UCSD-AML1 (cell line): ENCODE measurements around the gene SBNO2.
"Not testable (repeated sequence)": the region's sequence is repeated elsewhere in the genome, so short reads cannot be mapped to it uniquely, and the experiment has no call there.

Experiments
- DNase-seq: peaks from one replicate; lab custom pipeline; 2025; ENCODE audit not compliant: unreplicated experiment; lab: John Stamatoyannopoulos, UW

SBNO2 gene

GRCh38 chr19:1139126-1139525, 34.9 kb downstream of the SBNO2 start:
- no peak for DNase-seq

DNA sequence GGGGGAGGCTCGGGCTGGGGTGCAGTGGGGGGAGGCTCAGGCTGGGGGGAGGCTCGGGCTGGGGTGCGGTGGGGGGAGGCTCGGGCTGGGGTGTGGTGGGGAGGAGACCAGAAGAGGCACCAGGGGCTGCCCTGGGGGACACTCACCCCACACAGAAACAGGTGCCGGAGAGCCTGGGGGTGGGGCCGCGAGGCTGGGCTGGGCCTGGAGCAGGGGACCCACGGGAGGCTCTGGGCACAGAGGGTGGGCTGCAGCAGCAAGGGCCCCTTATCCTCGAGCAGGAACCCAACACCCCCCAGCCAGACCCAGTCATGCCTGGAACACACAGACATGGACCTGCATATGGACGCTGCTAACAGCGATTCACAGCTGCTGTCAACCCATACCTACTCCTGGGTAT, 35.9 kb downstream of the SBNO2 start:
- no peak for DNase-seq

DNA sequence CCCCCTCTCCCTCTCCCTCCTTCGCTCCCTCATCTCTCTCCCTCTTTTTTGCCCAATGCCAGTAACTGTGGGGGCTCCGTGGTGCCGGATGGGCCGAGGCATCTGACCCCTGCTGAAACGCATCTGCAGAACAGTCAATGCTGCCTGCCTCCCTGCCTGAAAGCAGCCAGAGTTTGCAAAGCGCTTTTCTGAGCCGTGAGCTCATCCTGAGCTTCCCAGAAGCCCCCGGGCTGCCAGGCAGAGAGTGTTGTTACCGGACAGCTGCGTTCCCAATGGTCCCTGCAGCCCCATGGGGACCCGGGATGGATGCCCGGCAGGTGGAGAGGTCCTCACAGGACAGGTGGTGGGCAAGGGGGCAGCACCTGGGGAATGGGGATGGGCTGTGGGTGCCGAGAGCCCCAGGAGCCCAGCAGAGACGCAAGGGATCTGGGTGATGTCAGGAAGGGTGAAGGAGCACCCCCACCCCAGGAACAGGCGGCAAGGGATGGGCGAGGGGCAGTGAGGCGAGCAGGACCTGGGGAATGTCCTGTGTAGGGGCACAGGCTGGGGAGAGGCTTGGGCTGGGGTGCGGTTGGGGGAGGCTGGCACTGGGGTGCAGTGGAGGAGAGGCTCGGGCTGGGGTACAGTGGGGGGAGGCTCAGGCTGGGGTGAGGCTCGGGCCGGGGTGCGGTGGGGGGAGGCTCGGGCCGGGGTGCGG, 37.3 kb downstream of the SBNO2 start:
- no peak for DNase-seq

- no peak for DNase-seq
Observed at GRCh38 chr19:1136201-1136600, 37.9 kb downstream of the SBNO2 start.

- DNase-seq: no peak
Observed at GRCh38 chr19:1135454-1135853, 38.6 kb downstream of the SBNO2 start.

DNA sequence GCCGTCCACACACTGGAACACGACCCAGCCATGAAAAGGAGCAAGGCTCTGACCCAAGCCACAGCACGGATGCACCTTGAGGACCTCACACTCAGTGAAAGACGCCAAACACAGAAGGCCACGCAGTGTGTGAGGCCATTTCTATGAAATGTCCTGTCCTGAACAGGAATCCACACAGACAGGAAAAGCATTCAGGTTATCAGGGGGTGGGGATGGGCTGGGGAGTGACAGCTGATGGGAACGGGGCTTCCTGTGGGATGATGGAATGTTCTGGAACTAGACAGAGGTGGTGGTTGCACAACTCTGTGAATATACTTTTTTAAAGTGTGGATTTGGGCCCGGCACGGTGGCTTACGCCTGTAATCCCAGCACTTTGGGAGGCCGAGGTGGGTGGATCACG, 39.6 kb downstream of the SBNO2 start:
- DNase-seq: no peak

DNA sequence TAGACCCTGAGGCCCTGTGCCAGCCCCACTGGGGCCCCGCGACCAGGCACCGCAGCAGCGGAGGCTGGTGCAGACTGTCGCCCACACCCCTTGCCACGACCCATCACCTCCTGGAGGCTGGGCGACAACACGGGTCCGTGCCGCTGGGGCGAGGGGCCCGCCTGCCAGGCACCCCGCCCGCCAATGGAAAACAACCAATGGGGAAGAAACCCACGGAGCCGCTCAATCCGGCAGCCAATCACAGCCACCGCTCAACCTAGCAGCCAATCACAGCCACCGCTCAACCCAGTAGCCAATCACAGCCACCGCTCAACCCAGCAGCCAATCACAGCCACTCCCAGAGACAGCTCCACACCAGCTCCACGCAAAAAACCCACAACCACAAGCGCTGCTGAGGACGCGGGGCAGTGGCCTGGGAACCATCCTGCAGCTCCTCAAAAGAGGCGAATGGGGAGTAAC, 40.6 kb downstream of the SBNO2 start:
- peak; percentile 38 for DNase-seq

DNA sequence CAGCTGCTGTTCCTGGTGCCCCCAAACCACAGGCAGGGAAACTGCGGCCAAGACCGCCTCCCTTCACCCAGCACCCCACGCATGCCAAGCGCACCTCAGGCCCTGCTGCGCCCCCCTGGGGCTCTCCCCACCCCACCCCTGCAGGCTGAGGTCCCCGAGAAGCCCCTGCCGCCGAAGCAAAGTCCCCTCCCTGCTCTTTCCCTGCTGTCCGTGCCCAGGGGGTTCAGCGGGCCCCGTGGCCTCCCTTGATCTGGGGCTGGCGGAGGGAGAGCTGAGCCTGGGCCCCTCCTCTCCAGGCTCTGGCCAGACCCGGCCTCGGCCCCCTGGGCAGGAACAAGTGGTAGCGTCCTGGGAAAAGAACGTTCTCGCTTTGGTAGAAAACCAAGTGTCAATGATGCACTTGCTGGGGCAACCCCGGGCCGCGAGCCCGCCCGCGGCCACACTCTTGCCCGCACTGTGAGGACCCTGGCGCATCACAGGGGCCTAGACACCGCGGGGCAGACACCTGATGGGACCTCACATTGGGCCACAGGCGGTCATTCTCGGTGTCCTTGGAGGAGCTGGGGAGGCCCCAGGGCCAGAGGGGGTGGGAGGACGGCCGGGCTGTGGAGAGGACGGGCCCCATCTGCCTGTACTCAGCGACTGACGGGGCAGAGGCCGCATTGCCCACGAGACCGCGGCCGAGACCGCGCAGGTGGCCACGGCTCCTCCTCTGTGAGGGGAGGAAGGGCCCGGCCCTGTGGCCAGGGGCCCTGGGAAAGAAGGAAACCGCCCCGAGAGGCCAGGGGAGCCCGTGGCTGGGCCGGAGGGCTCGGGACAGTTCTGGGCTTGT, 41.3 kb downstream of the SBNO2 start:
- DNase-seq: no peak

DNA sequence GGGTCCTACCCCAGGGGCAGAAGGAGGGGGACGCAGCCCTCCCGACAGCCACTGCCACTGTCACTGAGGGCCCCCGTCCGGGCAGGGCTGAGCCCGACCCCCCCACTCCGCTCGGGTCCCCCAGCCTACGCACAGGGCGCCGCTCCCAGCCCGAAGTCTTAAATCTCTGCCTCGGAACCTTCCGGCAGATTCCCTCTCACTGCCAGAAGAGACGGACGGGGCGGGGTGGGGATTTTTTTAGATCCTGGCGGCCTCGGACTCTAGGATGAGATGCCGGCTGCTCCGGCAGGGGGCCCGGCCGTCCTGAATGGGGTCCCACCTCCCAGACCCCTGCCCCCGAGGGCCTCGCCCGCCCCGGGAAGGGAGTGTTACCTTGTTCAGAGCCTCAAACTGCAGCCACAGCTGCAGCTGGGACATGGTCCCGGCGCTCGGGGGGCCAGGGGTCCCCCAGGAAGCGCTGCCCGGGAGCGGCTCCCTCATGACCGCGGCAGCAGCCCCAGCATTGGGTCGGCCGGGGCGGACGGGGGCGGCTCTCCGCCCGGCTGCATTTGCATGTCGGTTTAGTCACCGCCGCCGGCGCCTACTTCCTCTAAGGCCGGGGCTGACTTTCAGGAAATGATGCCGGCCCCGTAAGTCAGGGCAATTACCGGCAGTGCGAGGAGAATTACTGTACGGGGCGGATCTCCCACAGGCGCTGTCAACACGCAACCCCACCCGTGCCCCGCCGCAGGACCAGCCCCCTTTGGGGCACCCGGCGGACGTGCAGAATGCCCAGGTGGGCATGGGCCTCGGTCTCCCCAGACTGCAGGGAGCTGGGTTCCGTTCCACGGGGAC, 42.1 kb downstream of the SBNO2 start:
- DNase-seq: peak; percentile 84

DNA sequence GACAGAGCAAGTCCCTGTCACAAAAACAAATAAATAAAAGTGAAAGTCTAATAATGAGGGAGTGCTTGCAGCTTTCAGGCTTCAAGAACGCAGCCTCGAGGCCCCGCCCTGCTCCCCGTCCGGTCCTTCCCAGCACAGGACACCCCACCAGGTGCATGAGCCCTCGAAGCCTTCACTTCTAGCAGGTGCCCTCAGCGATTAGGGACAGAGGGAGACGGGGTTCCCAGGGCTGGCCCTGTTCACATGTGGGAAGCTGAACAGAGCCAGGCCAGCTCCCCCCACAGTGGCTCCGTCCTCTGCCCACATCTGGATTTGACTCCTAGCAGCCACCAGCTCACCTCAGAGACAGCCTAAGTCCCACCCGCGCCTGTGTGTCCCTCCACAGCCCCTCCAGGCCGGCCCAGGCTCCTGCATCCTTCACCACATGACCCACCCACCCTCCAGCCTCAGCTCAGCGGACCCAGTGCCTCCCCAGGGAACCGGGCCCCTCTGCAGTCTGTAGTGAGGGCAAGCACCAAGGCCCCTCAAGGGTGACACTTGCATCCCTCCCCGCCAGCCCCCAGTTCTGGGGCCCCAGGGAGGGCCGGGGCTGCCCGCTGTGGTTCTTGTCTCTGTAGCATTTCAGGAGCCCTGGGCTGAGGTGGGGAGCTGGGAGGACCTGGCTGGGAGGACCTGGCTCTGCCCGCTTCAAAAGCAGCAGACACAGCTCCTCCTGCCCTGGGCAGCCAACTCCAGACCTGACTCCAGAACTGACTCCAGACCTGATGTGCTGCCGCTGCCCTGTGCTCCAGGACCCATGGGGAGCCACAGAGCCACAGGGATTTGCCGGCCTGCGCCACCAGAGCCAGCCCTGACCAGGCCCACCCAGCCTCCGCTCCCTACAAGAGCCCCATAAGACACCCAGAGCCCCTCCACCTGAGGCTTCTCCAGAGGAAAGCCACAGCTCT, 43.0 kb downstream of the SBNO2 start:
- DNase-seq: no peak

GRCh38 chr19:1129535-1129934, 44.5 kb downstream of the SBNO2 start:
- DNase-seq: no peak

DNA sequence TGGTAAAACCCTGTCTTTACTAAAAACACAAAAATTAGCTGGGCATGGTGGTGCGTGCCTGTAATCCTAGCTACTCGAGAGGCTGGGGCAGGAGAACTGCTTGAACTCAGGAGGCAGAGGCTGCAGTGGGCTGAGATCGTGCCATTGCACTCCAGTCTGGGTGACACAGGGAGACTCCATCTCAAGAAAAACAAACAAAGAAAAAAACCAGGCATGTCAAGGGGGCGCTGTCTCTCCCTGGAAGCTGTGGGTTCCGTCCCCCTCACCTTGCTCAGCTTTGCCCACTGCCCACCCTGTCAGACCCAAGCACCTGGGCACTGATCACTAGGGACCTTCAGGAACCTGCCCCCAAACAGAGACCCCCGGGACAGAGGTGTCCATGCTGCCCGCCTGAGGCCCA, 45.0 kb downstream of the SBNO2 start:
- DNase-seq: not testable (repeated sequence)

DNA sequence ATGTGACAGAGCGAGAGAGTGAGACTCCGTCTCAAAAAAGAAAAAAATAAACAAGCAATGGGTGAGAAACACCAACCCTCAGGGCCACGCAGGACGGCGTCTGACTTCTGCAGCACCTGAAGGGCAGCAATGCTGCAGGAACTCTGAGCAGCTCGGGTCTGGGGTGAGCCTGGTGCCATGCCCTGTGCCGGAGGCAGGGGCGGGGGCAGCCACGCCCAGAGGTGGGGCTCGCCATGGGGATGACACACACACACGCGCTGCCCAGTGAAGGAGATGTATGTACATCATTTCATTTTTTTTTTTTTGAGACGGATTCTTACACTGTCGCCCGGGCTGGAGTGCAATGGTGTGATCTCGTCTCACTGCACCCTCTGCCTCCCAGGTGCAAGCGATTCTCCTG, 46.0 kb downstream of the SBNO2 start:
- DNase-seq: no peak

DNA sequence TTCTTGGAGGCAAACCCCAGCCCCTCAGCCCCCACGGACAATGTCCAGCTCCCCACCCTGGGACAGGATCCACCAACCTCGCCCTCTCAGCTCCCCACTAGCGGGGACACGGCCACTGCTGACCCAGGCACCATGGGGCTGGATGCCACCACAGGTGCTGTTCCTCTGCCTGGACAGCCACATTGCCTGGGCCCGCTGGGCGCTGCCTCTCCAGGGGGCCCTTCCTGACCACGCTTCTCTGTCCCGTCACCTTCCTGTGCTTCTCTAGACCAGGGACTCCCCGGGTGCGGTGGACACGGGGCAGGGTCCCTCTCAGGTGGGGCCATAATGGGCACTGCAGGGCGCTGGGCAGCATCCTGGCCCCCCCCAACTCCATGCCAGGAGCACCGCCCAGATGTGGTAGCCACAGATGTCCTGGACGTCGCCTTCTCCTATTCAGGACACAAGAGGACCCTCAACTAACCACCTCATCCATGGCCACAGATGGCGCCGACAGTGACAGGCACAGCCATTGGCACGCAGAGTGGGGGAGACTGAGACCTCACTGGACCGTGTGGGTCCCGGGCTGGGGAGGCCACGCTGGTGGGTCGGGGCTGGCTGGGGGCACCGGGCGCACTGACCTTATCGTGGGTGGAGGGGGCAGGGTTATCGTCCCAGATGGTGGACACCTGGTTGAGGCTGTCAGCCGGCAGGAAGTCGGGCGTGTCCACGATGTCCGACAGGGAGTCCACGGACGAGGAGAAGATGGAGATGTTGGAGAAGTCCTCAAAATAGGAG, 46.9 kb downstream of the SBNO2 start:
- no peak for DNase-seq

- peak; percentile 46 for DNase-seq
Observed at GRCh38 chr19:1125601-1126467, 48.2 kb downstream of the SBNO2 start.

GRCh38 chr19:1123885-1124677, 50.0 kb downstream of the SBNO2 start:
- no peak for DNase-seq

GRCh38 chr19:1123381-1123780, 50.7 kb downstream of the SBNO2 start:
- DNase-seq: no peak

DNA sequence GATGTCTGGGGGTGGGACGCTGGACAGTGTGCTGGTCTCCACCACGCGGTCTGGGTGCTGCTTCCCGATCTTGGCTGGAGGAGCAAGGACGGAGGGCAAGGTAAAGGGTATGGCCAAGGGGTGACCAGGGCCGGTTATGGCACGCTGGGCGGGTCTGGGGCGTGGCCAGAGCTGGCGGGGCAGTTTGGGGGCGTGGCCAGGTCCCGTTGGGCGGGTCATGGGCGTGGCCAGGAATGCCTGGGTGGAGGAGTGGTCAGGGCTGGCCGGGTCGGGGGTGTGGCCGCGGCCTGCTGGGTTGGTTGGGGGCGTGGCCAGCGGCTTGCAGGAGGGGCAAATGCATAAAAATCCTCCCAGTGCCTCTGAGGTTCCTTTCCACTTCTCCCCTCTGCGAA, 51.1 kb downstream of the SBNO2 start:
- DNase-seq: peak; percentile 79
